ENCODE results near the gene LHFPL2.

LHFPL2 gene

DNA sequence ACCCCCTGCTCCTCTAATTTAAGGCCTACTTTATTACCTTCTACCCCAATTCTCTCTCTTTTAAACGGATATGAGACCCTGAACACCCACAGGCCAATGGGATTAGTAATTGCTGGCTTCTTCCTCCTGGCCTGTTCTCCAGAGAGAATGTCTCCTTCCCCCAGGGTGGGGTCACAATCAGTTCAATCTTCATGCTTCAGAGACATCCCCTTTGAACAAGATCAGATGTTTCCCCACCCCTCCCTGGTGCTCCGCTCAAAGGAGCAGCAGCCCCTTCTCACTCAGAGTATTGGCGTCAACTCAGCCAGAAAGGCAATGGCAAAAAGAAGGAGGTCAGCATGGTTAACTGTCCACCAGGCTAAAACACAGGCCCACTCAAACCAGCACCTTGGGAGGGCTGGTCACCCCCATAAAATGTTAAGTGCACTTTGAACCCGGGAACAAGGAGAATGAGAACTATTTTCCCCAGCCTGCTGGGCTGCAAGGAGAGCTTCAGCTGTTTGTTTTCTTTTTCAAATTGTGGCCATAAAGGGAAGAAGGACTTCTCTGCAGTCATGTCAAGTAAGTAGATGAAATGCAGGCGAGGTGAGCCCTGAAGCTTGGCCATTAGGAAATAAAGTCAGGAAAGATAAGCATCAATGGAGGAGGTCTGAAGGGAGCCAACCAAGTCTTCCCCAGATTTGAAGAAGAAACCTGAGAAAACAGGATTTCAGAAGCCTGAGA, 20.1 kb downstream of the LHFPL2 start:
- H3K27me3 ChIP-seq: peaks cover 3% of the 10 kb centered on the region
- no peaks in the 10 kb centered on the region for H3K4me1 ChIP-seq (ENCODE audit: control insufficient read depth in 1 of 2, insufficient read depth in 1 of 2, low read depth in 1 of 2, low read length in 1 of 2)
- H3K9me3 ChIP-seq: no peaks in the 10 kb centered on the region
- TF ChIP-seq CTCF (IDR thresholded peaks at IDR 0.05): no peak
- H3K36me3 ChIP-seq: no peaks in the 10 kb centered on the region
- no peak overlapping the region for H3K27ac ChIP-seq
- no peak overlapping the region for H3K4me3 ChIP-seq (ENCODE audit: low read depth in 1 of 2, low read length in 1 of 2)

DNA sequence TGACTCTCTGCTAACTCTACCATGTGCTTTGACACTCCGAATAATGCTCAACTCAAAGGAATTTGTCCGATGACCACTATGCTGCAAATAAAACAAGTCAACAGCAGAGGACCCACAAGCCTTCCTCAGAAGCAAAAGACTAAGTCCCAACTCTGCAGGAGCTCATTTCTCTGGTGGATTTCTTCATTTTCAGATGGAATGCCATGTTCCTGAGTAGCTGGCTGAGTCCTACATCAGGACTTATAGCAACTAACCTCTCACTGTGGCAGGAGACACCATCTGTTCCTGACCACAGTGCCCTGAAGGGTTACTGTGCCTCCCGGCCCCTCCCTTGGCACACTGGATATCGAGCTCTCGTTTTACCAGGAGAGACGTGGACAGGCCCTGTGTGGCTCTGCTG, 20.8 kb downstream of the LHFPL2 start:
- Histone ChIP-seq H3K9me3 (no peaks in the 10 kb centered on the region), H3K4me3 (ENCODE audit: low read depth in 1 of 2, low read length in 1 of 2) (no peak overlapping the region), H3K36me3 (no peaks in the 10 kb centered on the region), H3K4me1 (ENCODE audit: control insufficient read depth in 1 of 2, insufficient read depth in 1 of 2, low read depth in 1 of 2, low read length in 1 of 2) (no peaks in the 10 kb centered on the region), H3K27me3 (peaks cover 3% of the 10 kb centered on the region), H3K27ac (no peak overlapping the region)
- TF ChIP-seq CTCF (IDR thresholded peaks at IDR 0.05): no peak

GRCh38 chr5:78627175-78627574, 21.4 kb downstream of the LHFPL2 start:
- no peak overlapping the region for H3K27ac ChIP-seq
- H3K27me3 ChIP-seq: peaks cover 3% of the 10 kb centered on the region
- no peaks in the 10 kb centered on the region for H3K36me3 ChIP-seq
- H3K4me1 ChIP-seq (ENCODE audit: control insufficient read depth in 1 of 2, insufficient read depth in 1 of 2, low read depth in 1 of 2, low read length in 1 of 2): no peaks in the 10 kb centered on the region
- H3K4me3 ChIP-seq (ENCODE audit: low read depth in 1 of 2, low read length in 1 of 2): no peak overlapping the region
- no peaks in the 10 kb centered on the region for H3K9me3 ChIP-seq
- TF ChIP-seq CTCF (IDR thresholded peaks at IDR 0.05): no peak

DNA sequence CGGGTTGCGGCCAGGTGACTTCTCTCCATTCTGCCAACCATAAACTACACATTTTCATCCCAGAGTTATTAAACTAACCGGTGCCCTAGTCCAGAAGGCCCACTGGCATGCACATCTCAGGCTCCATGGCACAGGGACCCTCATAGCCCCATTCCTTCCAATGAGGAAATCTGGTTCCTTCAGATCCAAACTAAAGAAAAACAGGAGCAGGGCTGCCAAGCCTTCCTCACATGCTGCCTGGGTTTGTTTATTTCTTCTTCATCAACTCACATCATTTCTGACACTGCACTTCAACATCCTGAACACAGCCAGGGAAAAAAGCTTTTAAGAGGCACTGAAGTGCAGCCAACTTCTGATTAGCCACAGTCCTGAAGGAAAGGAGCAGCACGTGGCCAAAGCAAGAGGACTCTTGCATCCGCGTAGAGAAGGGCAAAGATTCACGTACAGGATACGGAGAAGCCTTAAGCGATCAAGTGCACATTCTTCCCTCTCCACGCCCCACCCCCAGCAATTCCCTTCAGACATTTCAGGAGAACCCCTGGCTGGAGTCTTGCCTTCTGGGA, 22.5 kb downstream of the LHFPL2 start:
- H3K27ac ChIP-seq: no peak overlapping the region
- H3K36me3 ChIP-seq: no peaks in the 10 kb centered on the region
- H3K9me3 ChIP-seq: no peaks in the 10 kb centered on the region
- TF ChIP-seq CTCF (IDR thresholded peaks at IDR 0.05): no peak
- H3K4me1 ChIP-seq (ENCODE audit: control insufficient read depth in 1 of 2, insufficient read depth in 1 of 2, low read depth in 1 of 2, low read length in 1 of 2): no peaks in the 10 kb centered on the region
- no peak overlapping the region for H3K4me3 ChIP-seq (ENCODE audit: low read depth in 1 of 2, low read length in 1 of 2)
- peaks cover 3% of the 10 kb centered on the region for H3K27me3 ChIP-seq

DNA sequence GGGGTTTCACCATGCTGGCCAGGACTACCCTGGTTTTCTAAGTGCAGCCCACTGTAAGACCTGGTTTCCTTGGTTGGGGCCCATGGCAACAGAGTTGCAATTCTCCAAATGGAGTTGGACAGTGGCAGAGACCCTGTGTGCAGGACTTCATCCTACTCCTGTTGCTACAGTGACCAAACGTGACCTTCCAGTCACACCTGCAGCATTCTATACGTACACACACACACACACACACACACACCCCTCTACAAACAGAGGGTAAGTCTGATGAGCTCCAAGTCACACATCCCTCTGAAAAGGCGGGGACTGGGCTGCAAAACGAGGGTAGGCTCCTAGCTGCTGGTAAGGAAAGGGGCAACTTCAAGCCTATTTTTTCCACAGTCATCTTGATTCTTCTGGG, 23.6 kb downstream of the LHFPL2 start:
- H3K36me3 ChIP-seq: no peaks in the 10 kb centered on the region

More for the DNA sequence above, 23.6 kb downstream of the LHFPL2 start:
- Histone ChIP-seq H3K4me1 (ENCODE audit: control insufficient read depth in 1 of 2, insufficient read depth in 1 of 2, low read depth in 1 of 2, low read length in 1 of 2) (no peaks in the 10 kb centered on the region), H3K27ac (no peak overlapping the region), H3K4me3 (ENCODE audit: low read depth in 1 of 2, low read length in 1 of 2) (no peak overlapping the region), H3K9me3 (no peaks in the 10 kb centered on the region), H3K27me3 (peaks cover 3% of the 10 kb centered on the region)
- no peak for TF ChIP-seq CTCF (IDR thresholded peaks at IDR 0.05)
